Natural killer cell treated with Interleukin-12 subunit alpha and Interleukin-12 subunit beta and Interleukin-15 and Interleukin-18, amount 100 ng/mL, for 72 hours (primary cell): Measurements from ENCODE around the gene TUBGCP3. TPM values are rescaled to one million over a fixed set of nuclear protein-coding genes. Genes with fewer than 3 reads are reported as not detected.
"Not testable (repeated sequence)": the region's sequence is repeated elsewhere in the genome, so short reads cannot be mapped to it uniquely, and the experiment has no call there.

Experiments used
- ATAC-seq, 2 donors: fragments of 150-1000 bp; cut with Tn5 transposase in 1 of 2; sonication (Bioruptor Pico), chemical (Tn5 transposase) in 1 of 2; 2 replicates each; pipeline ENCODE4 v1.10.0; 2021
- DNase-seq: peaks from one replicate; pipeline ENCODE4 v3.0.0; 2022; ENCODE audit warnings: low spot score
- H3K27ac Mint-ChIP-seq, 2 donors: 1 replicate in 1 of 2; 2 replicates in 1 of 2; pipeline ENCODE4 v1.8.0; 2022; ENCODE audit warnings: mixed read lengths in 2 of 2, mild to moderate bottlenecking in 1 of 2, moderate library complexity in 1 of 2
- H3K27me3 Mint-ChIP-seq, 2 donors: 1 replicate in 1 of 2; 2 replicates in 1 of 2; pipeline ENCODE4 v1.8.0; 2022; ENCODE audit warnings: mixed read lengths in 2 of 2
- H3K36me3 Mint-ChIP-seq: one replicate; pipeline ENCODE4 v1.8.0; 2022; ENCODE audit warnings: mixed read lengths
- H3K4me1 Mint-ChIP-seq, 2 donors: 1 replicate in 1 of 2; 2 replicates in 1 of 2; pipeline ENCODE4 v1.8.0; 2022; ENCODE audit warnings: low read depth in 2 of 2, mixed read lengths in 2 of 2, mild to moderate bottlenecking in 1 of 2
- H3K4me3 Mint-ChIP-seq: one replicate; pipeline ENCODE4 v1.8.0; 2022; ENCODE audit warnings: mixed read lengths
- H3K9me3 Mint-ChIP-seq: 2 replicates; pipeline ENCODE4 v1.8.0; 2022; ENCODE audit warnings: mixed read lengths
- total RNA-seq, 2 donors: library from RNA; stranded (reverse); gene quantifications; one replicate each; pipeline ENCODE4 v1.2.3, GENCODE V29; 2022

Gene TUBGCP3, protein sequence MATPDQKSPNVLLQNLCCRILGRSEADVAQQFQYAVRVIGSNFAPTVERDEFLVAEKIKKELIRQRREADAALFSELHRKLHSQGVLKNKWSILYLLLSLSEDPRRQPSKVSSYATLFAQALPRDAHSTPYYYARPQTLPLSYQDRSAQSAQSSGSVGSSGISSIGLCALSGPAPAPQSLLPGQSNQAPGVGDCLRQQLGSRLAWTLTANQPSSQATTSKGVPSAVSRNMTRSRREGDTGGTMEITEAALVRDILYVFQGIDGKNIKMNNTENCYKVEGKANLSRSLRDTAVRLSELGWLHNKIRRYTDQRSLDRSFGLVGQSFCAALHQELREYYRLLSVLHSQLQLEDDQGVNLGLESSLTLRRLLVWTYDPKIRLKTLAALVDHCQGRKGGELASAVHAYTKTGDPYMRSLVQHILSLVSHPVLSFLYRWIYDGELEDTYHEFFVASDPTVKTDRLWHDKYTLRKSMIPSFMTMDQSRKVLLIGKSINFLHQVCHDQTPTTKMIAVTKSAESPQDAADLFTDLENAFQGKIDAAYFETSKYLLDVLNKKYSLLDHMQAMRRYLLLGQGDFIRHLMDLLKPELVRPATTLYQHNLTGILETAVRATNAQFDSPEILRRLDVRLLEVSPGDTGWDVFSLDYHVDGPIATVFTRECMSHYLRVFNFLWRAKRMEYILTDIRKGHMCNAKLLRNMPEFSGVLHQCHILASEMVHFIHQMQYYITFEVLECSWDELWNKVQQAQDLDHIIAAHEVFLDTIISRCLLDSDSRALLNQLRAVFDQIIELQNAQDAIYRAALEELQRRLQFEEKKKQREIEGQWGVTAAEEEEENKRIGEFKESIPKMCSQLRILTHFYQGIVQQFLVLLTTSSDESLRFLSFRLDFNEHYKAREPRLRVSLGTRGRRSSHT
- total RNA-seq, result 10 to 100 TPM; 46.7 to 86.3 TPM

DNA sequence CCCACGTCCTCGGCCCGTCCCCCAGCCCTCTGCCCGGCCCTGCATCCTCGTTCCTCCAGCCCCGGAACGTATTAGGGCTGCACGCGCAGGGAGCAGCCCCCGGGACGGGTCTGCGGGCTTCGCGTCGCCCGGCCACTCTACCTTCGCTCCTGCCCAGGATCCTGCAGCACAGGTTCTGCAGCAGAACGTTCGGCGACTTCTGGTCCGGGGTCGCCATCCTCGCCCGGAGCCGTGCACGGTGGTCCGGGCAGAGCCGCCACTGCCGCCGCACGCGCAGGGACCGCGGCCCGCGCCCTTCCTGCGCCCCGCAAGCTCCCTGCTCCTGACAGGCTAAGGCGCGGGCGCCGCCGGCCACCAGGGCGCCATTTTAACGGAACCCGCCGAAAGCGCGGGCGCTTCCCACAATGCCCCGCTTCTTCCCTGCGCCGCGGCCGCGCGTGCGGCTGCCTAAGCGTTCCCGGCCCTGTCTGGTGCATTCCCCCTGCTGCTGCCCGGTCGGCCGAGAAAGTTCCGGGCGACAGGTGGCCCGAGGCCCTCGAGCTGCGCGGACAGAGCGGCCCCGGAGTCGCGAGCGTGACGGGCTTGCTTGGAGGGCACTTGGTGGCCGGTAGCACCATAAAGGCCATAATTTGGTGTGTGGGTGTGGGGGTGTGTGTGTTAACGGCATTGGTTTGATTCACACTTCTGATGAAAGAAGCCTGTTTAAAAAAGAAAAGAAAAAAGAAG, at the start of gene TUBGCP3:
Gene TUBGCP3 (minus strand): TSS at position 390 of the 726 bp plus-strand sequence. CDS start 173 bp downstream, at position 217.
- Mint-ChIP-seq H3K4me3 (peak within 1 kb of the TSS; percentile 99), H3K27me3 (no peaks in the 10 kb centered on the region), H3K27ac (peak within 1 kb of the TSS; percentile 97), H3K36me3 (no peaks in the 10 kb centered on the region), H3K9me3 (no peaks in the 10 kb centered on the region), H3K4me1 (peaks cover 28 to 36% of the 10 kb centered on the region in 2 donors)
- ATAC-seq (peak; percentile 91 to 92), DNase-seq (peak; percentile 83)

DNA sequence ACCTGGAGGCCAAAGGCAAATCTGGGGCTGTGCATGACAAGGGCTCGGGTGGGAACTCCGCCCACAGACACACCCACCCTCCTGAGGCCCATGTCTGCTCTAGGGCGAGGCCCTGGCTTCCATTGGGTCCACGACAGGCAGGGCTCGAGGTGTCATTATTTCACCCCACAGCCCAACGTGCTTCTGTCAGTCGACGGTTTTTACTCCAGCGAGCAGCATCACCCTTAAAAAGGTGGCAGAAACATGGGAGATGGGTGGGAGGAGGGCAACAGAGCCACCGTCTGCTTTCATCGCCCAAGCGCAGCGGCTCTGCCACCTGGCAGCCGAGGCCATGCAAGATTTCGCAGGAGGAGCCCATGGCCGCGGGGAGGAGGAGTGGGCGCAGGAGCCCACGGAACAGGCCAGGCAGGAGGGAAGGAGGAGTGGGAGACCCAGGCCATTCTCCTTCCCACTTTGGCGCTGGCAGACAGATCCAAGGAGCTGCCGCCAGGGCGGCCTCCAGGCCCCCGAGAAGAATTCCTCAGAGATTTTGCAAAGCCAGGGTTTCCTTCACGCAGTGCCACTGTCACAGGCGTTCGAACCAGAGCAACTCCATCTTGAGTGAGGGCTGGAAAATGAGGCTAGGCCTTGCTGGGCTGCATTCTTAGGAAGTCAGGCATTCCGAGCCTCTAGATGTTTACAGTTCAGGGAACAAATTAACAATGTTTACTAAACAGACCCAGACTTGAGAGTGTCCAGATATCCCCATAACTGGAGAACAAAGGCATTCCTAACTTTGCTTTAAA, 49.3 kb upstream of the TUBGCP3 start:
- DNase-seq (no peak), ATAC-seq (no peak)
- Mint-ChIP-seq H3K4me1 (peaks cover 0 to 2% of the 10 kb centered on the region in 2 donors), H3K27me3 (peaks cover 20 to 25% of the 10 kb centered on the region in 2 donors), H3K36me3 (no peaks in the 10 kb centered on the region), H3K9me3 (no peaks in the 10 kb centered on the region), H3K27ac (no peak overlapping the region), H3K4me3 (no peak overlapping the region)

DNA sequence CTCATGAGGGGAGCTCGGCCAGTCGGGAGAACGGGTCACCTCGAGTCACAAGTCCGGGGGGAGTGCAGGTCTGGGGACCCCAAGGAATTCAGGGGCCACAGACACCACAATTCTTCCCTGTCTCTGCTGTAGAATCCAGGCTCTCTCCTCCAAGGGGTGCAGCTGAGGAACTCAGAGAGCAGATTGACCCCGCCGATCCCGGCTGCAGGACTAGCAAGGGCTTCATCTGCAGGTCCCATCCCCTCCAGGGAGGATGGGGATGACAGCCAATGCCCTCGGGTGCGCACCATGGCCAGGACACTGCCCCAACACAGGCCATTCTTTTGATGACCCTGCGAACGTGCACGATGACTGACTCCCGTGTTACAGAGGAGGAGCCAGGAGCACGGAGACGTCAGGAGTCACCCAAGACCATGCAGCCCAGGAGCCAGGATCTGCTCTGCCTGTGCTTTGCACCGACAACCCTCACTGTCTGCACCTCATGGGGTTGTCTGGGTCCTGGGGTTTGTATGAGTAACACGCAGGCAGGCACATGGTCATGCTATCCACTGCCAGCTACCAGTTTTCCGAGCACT, 48.5 kb upstream of the TUBGCP3 start:
- Mint-ChIP-seq H3K4me3 (no peak overlapping the region), H3K27ac (no peak overlapping the region), H3K36me3 (no peaks in the 10 kb centered on the region), H3K27me3 (peaks cover 19 to 25% of the 10 kb centered on the region in 2 donors), H3K4me1 (peaks cover 0 to 2% of the 10 kb centered on the region in 2 donors), H3K9me3 (no peaks in the 10 kb centered on the region)
- DNase-seq (no peak), ATAC-seq (peak in 1 of 2 donors; percentile 36)

DNA sequence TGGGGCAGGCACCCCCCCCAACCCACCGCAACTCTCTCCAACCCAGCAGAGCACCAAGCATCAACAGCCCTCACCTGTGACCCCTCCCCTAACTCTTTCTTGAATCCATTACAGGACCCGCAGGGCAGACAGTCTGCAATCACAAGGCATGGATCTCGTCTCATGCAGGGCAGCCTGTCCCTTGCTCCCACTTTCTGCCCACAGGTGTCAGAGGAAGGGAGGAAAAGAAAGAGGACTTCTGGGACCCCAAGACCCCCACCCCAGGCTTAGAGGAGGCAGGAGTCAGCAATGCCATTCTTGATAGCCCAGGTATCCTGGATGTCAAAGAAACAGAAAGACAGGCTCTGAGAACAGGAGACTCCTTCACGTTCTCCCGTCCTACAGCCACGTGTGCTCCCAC, 47.4 kb upstream of the TUBGCP3 start:
- Mint-ChIP-seq H3K27me3 (peaks cover 18 to 30% of the 10 kb centered on the region in 2 donors), H3K4me1 (peaks cover 0 to 2% of the 10 kb centered on the region in 2 donors), H3K4me3 (no peak overlapping the region), H3K36me3 (no peaks in the 10 kb centered on the region), H3K27ac (no peak overlapping the region), H3K9me3 (no peaks in the 10 kb centered on the region)
- ATAC-seq (no peak), DNase-seq (no peak)

- Mint-ChIP-seq H3K4me1 (no peaks in the 10 kb centered on the region), H3K27me3 (peaks cover 12 to 19% of the 10 kb centered on the region in 2 donors), H3K9me3 (no peaks in the 10 kb centered on the region), H3K27ac (no peak overlapping the region), H3K36me3 (no peaks in the 10 kb centered on the region), H3K4me3 (no peak overlapping the region)
- DNase-seq (no peak), ATAC-seq (no peak)
Observed at GRCh38 chr13:112634102-112634501, 46.1 kb upstream of the TUBGCP3 start.

DNA sequence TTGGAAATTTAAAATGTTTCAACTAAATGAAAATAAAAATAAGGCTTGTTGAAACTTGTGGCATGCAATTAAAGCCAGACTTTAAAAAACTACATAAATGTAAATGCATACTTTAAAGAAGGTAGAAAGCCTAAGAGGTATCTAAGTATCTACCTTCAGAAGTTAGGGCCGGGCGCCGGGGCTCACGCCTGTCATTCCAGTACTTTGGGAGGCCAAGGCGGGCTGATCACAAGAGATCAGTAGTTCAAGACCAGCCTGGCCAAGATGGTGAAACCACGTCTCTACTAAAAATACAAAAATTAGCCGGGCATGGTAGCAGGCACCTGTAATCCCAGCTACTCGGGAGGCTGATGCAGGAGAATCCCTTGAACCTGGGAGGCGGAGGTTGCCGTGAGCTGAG, 42.3 kb upstream of the TUBGCP3 start:
- not testable (repeated sequence) for ATAC-seq, H3K27ac Mint-ChIP-seq, H3K36me3 Mint-ChIP-seq, H3K27me3 Mint-ChIP-seq, H3K4me1 Mint-ChIP-seq, H3K4me3 Mint-ChIP-seq, H3K9me3 Mint-ChIP-seq, DNase-seq

GRCh38 chr13:112629161-112629560, 41.2 kb upstream of the TUBGCP3 start:
- DNase-seq (no peak), ATAC-seq (no peak)
- Mint-ChIP-seq H3K4me1 (no peaks in the 10 kb centered on the region), H3K27ac (no peak overlapping the region), H3K36me3 (no peaks in the 10 kb centered on the region), H3K4me3 (no peak overlapping the region), H3K27me3 (peaks cover 5% of the 10 kb centered on the region in 2 donors), H3K9me3 (no peaks in the 10 kb centered on the region)

DNA sequence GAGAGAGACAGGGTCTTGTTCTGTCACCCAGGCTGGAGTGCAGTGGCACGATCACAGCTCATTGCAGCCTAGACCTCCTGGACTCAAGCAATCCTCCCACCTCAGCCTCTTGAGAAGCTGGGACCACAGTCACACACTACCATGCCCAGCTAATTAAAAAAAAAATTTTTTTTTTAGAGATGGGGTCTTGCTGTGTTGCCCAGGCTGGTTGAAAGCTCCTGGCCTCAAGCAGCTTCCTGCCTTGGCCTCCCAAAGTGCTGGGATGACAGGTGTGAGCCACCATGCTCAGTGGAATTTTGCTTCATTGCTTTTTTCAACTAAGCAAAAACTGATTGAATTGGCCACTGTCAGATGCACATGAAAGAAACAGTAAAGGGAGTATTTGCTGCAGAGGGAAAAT, 39.7 kb upstream of the TUBGCP3 start:
- H3K36me3 Mint-ChIP-seq, H3K27ac Mint-ChIP-seq, DNase-seq, H3K9me3 Mint-ChIP-seq, ATAC-seq, H3K4me1 Mint-ChIP-seq, H3K27me3 Mint-ChIP-seq, H3K4me3 Mint-ChIP-seq: not testable (repeated sequence)

DNA sequence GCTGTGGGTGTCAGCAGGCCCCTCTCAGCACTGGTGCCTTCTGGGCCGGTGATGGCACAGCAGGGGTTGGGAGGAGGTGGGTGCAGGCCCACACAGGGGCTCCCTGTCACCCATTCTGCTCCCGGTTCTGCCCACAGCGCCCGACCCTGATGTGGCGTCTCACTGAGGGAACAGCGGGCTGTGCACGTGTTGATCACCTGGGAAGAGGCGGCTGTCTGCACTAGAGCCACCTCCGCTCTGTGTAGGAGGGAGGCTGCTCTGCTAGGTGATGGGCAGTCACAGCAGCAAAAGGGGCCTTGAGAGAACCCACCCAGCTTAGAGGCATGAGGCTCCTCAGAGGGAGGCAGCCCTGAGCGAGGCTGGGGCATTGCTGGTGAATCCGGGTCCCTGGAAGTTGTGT, 39.2 kb upstream of the TUBGCP3 start:
- ATAC-seq (peak in 1 of 2 donors; percentile 50), DNase-seq (no peak)
- H3K4me1 Mint-ChIP-seq, result no peaks in the 10 kb centered on the region
- H3K9me3 Mint-ChIP-seq, result no peaks in the 10 kb centered on the region
- H3K27me3 Mint-ChIP-seq, result peaks cover 5 to 10% of the 10 kb centered on the region in 2 donors
- no peaks in the 10 kb centered on the region for H3K36me3 Mint-ChIP-seq
- H3K27ac Mint-ChIP-seq, result no peak overlapping the region
- H3K4me3 Mint-ChIP-seq, result no peak overlapping the region

DNA sequence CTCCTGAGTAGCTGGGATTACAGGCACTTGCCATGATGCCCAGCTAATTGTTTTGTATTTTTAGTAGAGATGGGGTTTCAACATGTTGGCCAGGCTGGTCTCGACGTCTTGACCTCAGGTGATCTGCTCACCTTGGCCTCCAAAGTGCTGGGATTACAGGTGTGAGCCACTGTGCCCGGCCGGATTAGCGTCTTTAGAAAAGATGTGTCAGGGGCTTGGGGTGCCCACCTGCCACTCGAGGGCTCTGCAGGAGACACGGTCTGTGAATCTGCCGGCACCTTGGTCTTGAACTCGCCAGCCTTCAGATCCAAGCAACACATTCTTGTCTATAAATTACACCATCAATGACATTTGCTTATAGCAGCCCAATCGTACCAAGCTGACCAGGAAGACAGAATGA, 38.8 kb upstream of the TUBGCP3 start:
- DNase-seq (no peak), ATAC-seq (no peak)
- peaks cover 5 to 10% of the 10 kb centered on the region in 2 donors for H3K27me3 Mint-ChIP-seq
- H3K9me3 Mint-ChIP-seq, result no peaks in the 10 kb centered on the region
- no peak overlapping the region for H3K4me3 Mint-ChIP-seq
- no peaks in the 10 kb centered on the region for H3K4me1 Mint-ChIP-seq
- no peak overlapping the region for H3K27ac Mint-ChIP-seq
- H3K36me3 Mint-ChIP-seq, result no peaks in the 10 kb centered on the region

DNA sequence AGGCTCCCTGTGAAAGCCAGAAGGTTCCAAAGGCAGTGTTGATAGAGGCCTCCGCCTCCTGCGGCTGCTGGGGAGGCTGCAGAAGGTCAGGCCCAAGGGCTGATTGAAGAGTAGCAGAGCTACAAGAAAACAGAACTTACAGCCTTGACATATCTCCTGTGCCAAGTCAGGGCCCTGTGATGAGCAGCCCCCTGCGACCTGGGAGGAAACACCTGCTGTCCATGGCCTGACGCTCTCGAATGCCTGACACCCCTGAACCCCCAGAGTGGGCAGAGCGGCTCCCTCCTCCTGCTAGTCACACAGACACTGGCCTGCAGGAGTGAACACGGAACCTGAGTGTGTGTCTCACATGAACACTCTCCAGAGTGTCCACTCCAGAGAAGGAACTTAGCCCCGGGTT, 38.2 kb upstream of the TUBGCP3 start:
- no peak overlapping the region for H3K27ac Mint-ChIP-seq
- no peaks in the 10 kb centered on the region for H3K9me3 Mint-ChIP-seq
- DNase-seq, result no peak
- H3K36me3 Mint-ChIP-seq, result no peaks in the 10 kb centered on the region
- no peaks in the 10 kb centered on the region for H3K4me1 Mint-ChIP-seq
- no peak overlapping the region for H3K4me3 Mint-ChIP-seq
- peaks cover 5 to 8% of the 10 kb centered on the region in 2 donors for H3K27me3 Mint-ChIP-seq
- no peak for ATAC-seq

DNA sequence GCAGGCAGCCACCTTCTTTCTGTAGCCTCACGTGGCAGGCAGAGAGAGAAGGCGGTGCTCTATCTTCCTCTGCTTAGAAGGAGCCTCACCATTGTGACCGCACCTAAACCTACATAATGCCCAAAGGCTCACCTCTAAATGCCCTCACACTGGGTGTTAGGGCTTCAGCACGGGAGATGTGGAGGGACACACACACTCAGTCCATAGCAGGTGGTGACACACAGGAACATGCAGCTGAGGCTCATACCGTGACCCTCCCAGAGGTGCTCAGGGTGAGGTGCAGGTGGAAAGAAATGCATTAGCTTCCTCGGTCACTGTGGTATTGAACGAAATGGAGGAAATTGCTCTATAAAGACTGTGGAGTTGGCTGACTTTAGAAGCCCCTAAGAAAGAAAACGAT, 37.7 kb upstream of the TUBGCP3 start:
- Mint-ChIP-seq H3K36me3 (no peaks in the 10 kb centered on the region), H3K4me3 (no peak overlapping the region), H3K27me3 (peaks cover 1 to 8% of the 10 kb centered on the region in 2 donors), H3K4me1 (no peaks in the 10 kb centered on the region), H3K27ac (no peak overlapping the region), H3K9me3 (no peaks in the 10 kb centered on the region)
- ATAC-seq (peak in 1 of 2 donors; percentile 48), DNase-seq (no peak)
